ENCODE data around the gene MRPS23. TPM values are rescaled to one million over a fixed set of nuclear protein-coding genes. Genes with fewer than 3 reads are reported as not detected.
A peak's percentile ranks its signal among the peaks of the same experiment; 100 is the strongest.

MRPS23 gene
- total and polyA plus RNA-seq, 2 of the 13 experiments (the other 11 are each of a cell fraction or from before 2014, with no cell fraction given), result 63.2 to 181 TPM

- peak; percentile 30 for TF ChIP-seq ZNF407 (CRISPR knock-in tag; IDR thresholded peaks at IDR 0.05; ENCODE audit: not compliant biosample characterization)
- TF ChIP-seq ZBTB34 (CRISPR knock-in tag; IDR thresholded peaks at IDR 0.05), result no peak
- TF ChIP-seq ZMYM2 (CRISPR knock-in tag; IDR thresholded peaks at IDR 0.05), result peak; percentile 68; the same call in 1 of the 2 replicates
- peak; percentile 44; the same call in 1 of the 2 replicates for TF ChIP-seq ZSCAN21 (CRISPR knock-in tag; IDR thresholded peaks at IDR 0.05; ENCODE audit: borderline replicate concordance)
- peak; percentile 47; the same call in 1 of the 2 replicates for TF ChIP-seq ZNF512 (CRISPR knock-in tag; IDR thresholded peaks at IDR 0.05)
- TF ChIP-seq GABPB1 (CRISPR knock-in tag; IDR thresholded peaks at IDR 0.05), result no peak; the same call in 1 of the 2 replicates
- TF ChIP-seq ZNF616 (CRISPR knock-in tag; IDR thresholded peaks at IDR 0.05; ENCODE audit: low read depth), result peak; percentile 33; the same call in 1 of the 2 replicates
- no peak for TF ChIP-seq EED (CRISPR knock-in tag; IDR thresholded peaks at IDR 0.05)
- TF ChIP-seq ZBED4 (CRISPR knock-in tag; IDR thresholded peaks at IDR 0.05; ENCODE audit: borderline replicate concordance), result 0 out of 2 replicates have a peak, but pooled peaks have one; percentile 31
- TF ChIP-seq SSRP1 (CRISPR knock-in tag; IDR thresholded peaks at IDR 0.05), result peak; percentile 79; the same call in 1 of the 2 replicates
- TF ChIP-seq GLMP (CRISPR knock-in tag; IDR thresholded peaks at IDR 0.05; ENCODE audit: borderline replicate concordance), result no peak
Observed at GRCh38 chr17:57892146-57892819, 42.4 kb upstream of the MRPS23 start (continued).

Measured in HepG2 (cell line).